HT-29 (cell line): Measurements from ENCODE around the gene RREB1. TPM values are rescaled to one million over a fixed set of nuclear protein-coding genes. Genes with fewer than 3 reads are reported as not detected.
A peak's percentile ranks its signal among the peaks of the same experiment; 100 is the strongest.

Source experiments
- DNase-seq: peaks from one replicate; pipeline ENCODE4 v3.0.0-alpha.2; 2015; ENCODE audit warnings: low spot score
- total RNA-seq: library from RNA; depleted of rRNA; stranded (reverse); fragments of >200 nt; shearing (Covaris generic); gene quantifications from 2 replicates; pipeline ENCODE4 v1.2.3, GENCODE V29; 2014

RREB1 gene
- total RNA-seq, 1 experiment from 2014 or later, result 23.9 TPM

- DNase-seq, result no peak
These were observed 19.6 kb upstream of the RREB1 start for GRCh38 chr6:7088076-7088742.

- DNase-seq, result no peak
These were observed 8.8 kb upstream of the RREB1 start for GRCh38 chr6:7098993-7099392.

- DNase-seq, result no peak
These were observed 7.5 kb upstream of the RREB1 start for GRCh38 chr6:7100072-7100752.

- no peak for DNase-seq
These were observed 7.0 kb upstream of the RREB1 start for GRCh38 chr6:7100753-7101081.

- no peak for DNase-seq
These were observed 6.5 kb upstream of the RREB1 start for GRCh38 chr6:7101290-7101689.

- DNase-seq, result no peak
These were observed 3.0 kb upstream of the RREB1 start for GRCh38 chr6:7104752-7105151.

GRCh38 chr6:7106215-7106751, 1.5 kb upstream of the RREB1 start:
- DNase-seq, result no peak

GRCh38 chr6:7106752-7107577, 796 bp upstream of the RREB1 start:
- peak; percentile 54 for DNase-seq

- DNase-seq, result peak; percentile 51
These were observed 619 bp downstream of the RREB1 start for GRCh38 chr6:7108196-7108963.

GRCh38 chr6:7108964-7109836, 1.4 kb downstream of the RREB1 start:
- DNase-seq, result peak; percentile 30

- DNase-seq, result no peak
These were observed 2.5 kb downstream of the RREB1 start for GRCh38 chr6:7110092-7110792.

GRCh38 chr6:7111095-7111690, 3.4 kb downstream of the RREB1 start:
- no peak for DNase-seq

GRCh38 chr6:7112171-7112570, 4.4 kb downstream of the RREB1 start:
- DNase-seq, result no peak

- DNase-seq, result peak; percentile 69
These were observed 5.1 kb downstream of the RREB1 start for GRCh38 chr6:7112741-7113313.

- no peak for DNase-seq
These were observed 7.1 kb downstream of the RREB1 start for GRCh38 chr6:7114744-7115458.

- DNase-seq, result no peak
These were observed 7.9 kb downstream of the RREB1 start for GRCh38 chr6:7115543-7116231.

- DNase-seq, result no peak
These were observed 11.6 kb downstream of the RREB1 start for GRCh38 chr6:7119272-7119801.
